SJSA1 (cell line): ENCODE data around the gene CYP4F3. TPM values are rescaled to one million over a fixed set of nuclear protein-coding genes. Genes with fewer than 3 reads are reported as not detected.
"Not testable (repeated sequence)": the region's sequence is repeated elsewhere in the genome, so short reads cannot be mapped to it uniquely, and the experiment has no call there.

Experiments used
- DNase-seq, 2 experiments: peaks; one replicate each; pipeline ENCODE4 v3.0.0-alpha.2; 2015 to 2020; ENCODE audit warnings: low spot score in 2 of 2, low read depth in 1 of 2
- H3K27ac ChIP-seq: fragments of 250-450 bp; sonication (Bioruptor Pico); 2 replicates; pipeline ENCODE4 v1.5.1; 2020; ENCODE audit warnings: mild to moderate bottlenecking, moderate library complexity
- H3K27me3 ChIP-seq: fragments of 250-450 bp; sonication (Bioruptor Pico); replicated peaks from 2 replicates; pipeline ENCODE4 v1.5.1; 2020; ENCODE audit warnings: mild to moderate bottlenecking, moderate library complexity
- H3K36me3 ChIP-seq: fragments of 250-450 bp; sonication (Bioruptor Pico); 2 replicates; pipeline ENCODE4 v1.5.1; 2020; ENCODE audit warnings: mild to moderate bottlenecking
- H3K4me1 ChIP-seq: fragments of 250-450 bp; sonication (Bioruptor Pico); replicated peaks from 2 replicates; pipeline ENCODE4 v1.6.1; 2021; ENCODE audit warnings: mild to moderate bottlenecking
- H3K4me3 ChIP-seq: fragments of 250-450 bp; sonication (Bioruptor Pico); 2 replicates; pipeline ENCODE4 v1.5.1; 2020; ENCODE audit warnings: mild to moderate bottlenecking
- H3K9me3 ChIP-seq: fragments of 250-450 bp; sonication (Bioruptor Pico); replicated peaks from 2 replicates; pipeline ENCODE4 v1.5.1; 2020; ENCODE audit warnings: mild to moderate bottlenecking
- total RNA-seq: library from RNA; depleted of rRNA; stranded (reverse); fragments of >200 nt; shearing (Covaris generic); gene quantifications from 2 replicates; pipeline ENCODE4 v1.2.3, GENCODE V29; 2014

Gene CYP4F3
- total RNA-seq, 1 experiment from 2014 or later, result not detected

DNA sequence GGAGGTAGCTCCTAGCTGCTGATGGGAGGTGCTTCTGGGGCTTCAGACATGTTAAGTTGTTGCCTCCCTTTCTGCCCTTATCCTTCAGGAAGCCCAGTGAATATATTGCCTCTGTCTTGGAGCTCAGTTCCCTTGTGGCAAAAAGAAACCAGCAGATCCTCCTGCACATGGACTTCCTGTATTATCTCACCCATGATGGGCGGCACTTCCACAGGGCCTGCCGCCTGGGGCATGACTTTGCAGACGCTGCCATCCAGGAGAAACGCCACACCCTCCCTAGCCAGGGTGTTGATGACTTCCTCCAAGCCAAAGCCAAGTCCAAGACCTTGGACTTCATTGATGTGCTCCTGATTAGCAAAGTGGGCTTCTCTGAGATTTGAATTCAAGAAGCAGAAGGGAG, 26.2 kb downstream of the CYP4F3 start:
- H3K4me1 ChIP-seq, result no peaks in the 10 kb centered on the region
- no peak overlapping the region for H3K27ac ChIP-seq
- H3K4me3 ChIP-seq, result no peak overlapping the region
- no peaks in the 10 kb centered on the region for H3K36me3 ChIP-seq
- DNase-seq, result no peak
- no peaks in the 10 kb centered on the region for H3K9me3 ChIP-seq
- H3K27me3 ChIP-seq, result no peaks in the 10 kb centered on the region

GRCh38 chr19:15669440-15669839, 28.7 kb downstream of the CYP4F3 start:
- DNase-seq, result no peak
- no peak overlapping the region for H3K27ac ChIP-seq
- H3K27me3 ChIP-seq, result no peaks in the 10 kb centered on the region
- H3K4me3 ChIP-seq, result no peak overlapping the region
- H3K36me3 ChIP-seq, result no peaks in the 10 kb centered on the region
- H3K9me3 ChIP-seq, result no peaks in the 10 kb centered on the region
- H3K4me1 ChIP-seq, result no peaks in the 10 kb centered on the region

GRCh38 chr19:15669891-15670290, 29.2 kb downstream of the CYP4F3 start:
- Histone ChIP-seq H3K36me3 (no peaks in the 10 kb centered on the region), H3K4me3 (no peak overlapping the region), H3K4me1 (no peaks in the 10 kb centered on the region), H3K27me3 (no peaks in the 10 kb centered on the region), H3K27ac (no peak overlapping the region), H3K9me3 (no peaks in the 10 kb centered on the region)
- DNase-seq, result no peak

DNA sequence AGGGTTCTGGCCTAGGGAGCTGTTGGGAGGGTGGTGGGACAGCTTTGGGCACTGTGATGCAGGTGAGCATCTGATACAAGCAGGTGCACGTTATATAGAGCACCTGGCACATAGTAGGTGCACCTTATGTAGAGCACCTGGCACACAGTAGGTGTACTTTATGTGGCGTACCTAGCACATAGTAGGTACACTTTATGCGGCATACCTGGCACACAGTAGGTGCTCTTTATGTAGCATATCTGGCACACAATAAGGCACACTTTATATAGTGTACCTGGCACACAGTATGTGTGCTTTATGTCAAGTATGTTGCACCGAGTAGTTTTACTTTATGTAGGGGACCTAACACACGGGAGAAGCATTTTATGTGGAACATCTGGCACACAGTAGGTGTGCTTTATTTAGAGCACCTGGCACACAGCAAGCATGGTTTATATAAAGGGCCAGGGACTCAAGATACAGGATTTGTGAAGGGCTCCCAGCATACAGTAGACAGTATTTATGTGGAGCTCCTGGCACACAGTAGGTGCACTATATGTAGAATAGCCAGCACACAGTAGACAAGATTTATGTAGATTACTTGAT, 30.6 kb downstream of the CYP4F3 start:
- H3K27ac ChIP-seq, result no peak overlapping the region
- H3K4me3 ChIP-seq, result no peak overlapping the region
- no peaks in the 10 kb centered on the region for H3K36me3 ChIP-seq
- no peaks in the 10 kb centered on the region for H3K9me3 ChIP-seq
- no peak for DNase-seq
- H3K4me1 ChIP-seq, result no peaks in the 10 kb centered on the region
- H3K27me3 ChIP-seq, result no peaks in the 10 kb centered on the region

GRCh38 chr19:15671891-15672579, 31.3 kb downstream of the CYP4F3 start:
- Histone ChIP-seq H3K9me3 (no peaks in the 10 kb centered on the region), H3K27ac (no peak overlapping the region), H3K4me3 (no peak overlapping the region), H3K36me3 (no peaks in the 10 kb centered on the region), H3K27me3 (no peaks in the 10 kb centered on the region), H3K4me1 (no peaks in the 10 kb centered on the region)
- DNase-seq, result no peak

DNA sequence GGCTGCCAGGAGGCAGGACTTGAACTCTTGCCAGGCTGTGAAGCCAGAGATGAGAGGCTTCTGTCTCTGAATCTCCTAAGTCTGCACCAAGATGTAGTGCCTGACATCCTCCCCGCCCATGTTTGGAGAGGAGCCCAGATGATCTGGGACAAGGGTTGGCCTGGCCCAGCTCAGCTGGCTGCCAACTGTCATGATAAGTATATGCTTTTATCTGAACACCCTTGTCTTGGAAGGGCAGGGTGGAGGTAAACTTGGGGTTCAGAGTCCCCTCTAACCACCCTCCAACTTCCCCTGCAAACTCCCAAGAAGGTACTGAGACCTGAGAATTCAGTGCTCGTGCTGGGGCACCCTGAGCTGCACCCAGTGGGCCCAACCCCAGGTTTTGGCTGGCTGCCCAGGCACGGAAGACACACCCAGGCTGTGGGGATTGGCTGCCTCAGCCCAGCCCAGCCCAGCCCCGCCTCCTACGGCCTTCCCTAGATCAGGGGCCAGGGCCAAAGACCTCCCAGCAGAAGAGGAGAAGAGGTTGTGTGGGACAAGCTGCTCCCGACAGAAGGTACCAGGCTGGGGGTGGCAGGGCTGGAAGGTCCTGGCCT, 32.0 kb downstream of the CYP4F3 start, which contains the start of gene CYP4F12:
Gene CYP4F12 (plus strand): TSS at position 508 of the 596 bp plus-strand sequence. CDS start 443 bp downstream, outside the sequence.
- no peaks in the 10 kb centered on the region for H3K4me1 ChIP-seq
- no peaks in the 10 kb centered on the region for H3K9me3 ChIP-seq
- no peaks in the 10 kb centered on the region for H3K27me3 ChIP-seq
- no peak within 1 kb of the TSS for H3K4me3 ChIP-seq
- H3K36me3 ChIP-seq, result no peaks in the 10 kb centered on the region
- H3K27ac ChIP-seq, result no peak within 1 kb of the TSS
- no peak for DNase-seq

DNA sequence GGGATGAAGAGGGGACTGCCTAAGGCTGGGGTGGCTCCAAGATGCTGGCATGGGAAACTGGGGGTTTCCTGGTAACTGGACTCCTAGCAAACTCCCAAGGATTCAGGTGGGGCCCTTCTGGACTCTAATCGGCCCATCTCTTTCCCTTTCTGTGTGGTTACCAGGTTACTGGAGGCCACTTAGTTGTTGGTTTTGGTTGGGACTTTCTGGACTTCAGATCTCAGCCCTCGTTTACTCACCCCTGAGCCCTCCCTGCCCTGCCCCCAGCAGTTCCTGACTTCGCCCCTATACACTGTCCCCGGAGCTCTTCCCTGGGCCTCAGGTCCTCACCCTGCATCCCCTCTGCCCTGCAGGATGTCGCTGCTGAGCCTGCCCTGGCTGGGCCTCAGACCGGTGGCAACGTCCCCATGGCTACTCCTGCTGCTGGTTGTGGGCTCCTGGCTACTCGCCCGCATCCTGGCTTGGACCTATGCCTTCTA, 32.5 kb downstream of the CYP4F3 start:
- H3K36me3 ChIP-seq, result no peaks in the 10 kb centered on the region
- no peak overlapping the region for H3K27ac ChIP-seq
- no peak overlapping the region for H3K4me3 ChIP-seq
- DNase-seq, result no peak
- no peaks in the 10 kb centered on the region for H3K4me1 ChIP-seq
- H3K9me3 ChIP-seq, result no peaks in the 10 kb centered on the region
- no peaks in the 10 kb centered on the region for H3K27me3 ChIP-seq

DNA sequence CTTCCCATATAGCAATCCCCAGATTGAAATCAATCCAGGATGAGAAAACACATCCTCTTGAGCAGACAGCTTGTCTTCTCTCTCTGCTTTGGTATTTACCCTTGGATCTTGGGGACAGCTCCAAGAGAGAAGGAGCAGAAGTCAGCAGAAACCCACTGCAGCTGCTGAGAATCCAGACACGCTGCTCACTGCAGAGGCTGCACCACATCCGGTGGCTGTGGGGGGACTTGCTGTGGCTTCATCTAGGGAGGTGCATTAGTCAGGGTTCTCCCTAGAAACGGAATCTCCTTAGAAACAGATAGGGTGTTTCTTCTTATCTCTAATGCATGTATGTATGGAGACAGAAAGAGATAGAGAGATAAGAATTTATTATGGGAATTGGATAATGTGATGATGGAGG, 34.9 kb downstream of the CYP4F3 start:
- no peak for DNase-seq

GRCh38 chr19:15679089-15679488, 38.4 kb downstream of the CYP4F3 start:
- Histone ChIP-seq H3K4me3 (no peak overlapping the region), H3K36me3 (no peaks in the 10 kb centered on the region), H3K4me1 (no peaks in the 10 kb centered on the region), H3K9me3 (no peaks in the 10 kb centered on the region), H3K27ac (no peak overlapping the region), H3K27me3 (no peaks in the 10 kb centered on the region)
- no peak for DNase-seq

More for the DNA sequence above, 34.9 kb downstream of the CYP4F3 start:
- Histone ChIP-seq H3K4me1 (no peaks in the 10 kb centered on the region), H3K36me3 (no peaks in the 10 kb centered on the region), H3K27me3 (no peaks in the 10 kb centered on the region), H3K4me3 (no peak overlapping the region), H3K27ac (no peak overlapping the region), H3K9me3 (no peaks in the 10 kb centered on the region)

GRCh38 chr19:15679865-15680264, 39.2 kb downstream of the CYP4F3 start:
- not testable (repeated sequence) for DNase-seq, H3K36me3 ChIP-seq, H3K4me1 ChIP-seq, H3K4me3 ChIP-seq, H3K9me3 ChIP-seq, H3K27ac ChIP-seq, H3K27me3 ChIP-seq

GRCh38 chr19:15680478-15681322, 40.0 kb downstream of the CYP4F3 start:
- DNase-seq, result no peak
- no peak overlapping the region for H3K4me3 ChIP-seq
- no peaks in the 10 kb centered on the region for H3K4me1 ChIP-seq
- no peaks in the 10 kb centered on the region for H3K9me3 ChIP-seq
- no peaks in the 10 kb centered on the region for H3K27me3 ChIP-seq
- H3K36me3 ChIP-seq, result no peaks in the 10 kb centered on the region
- H3K27ac ChIP-seq, result no peak overlapping the region

- no peak for DNase-seq
- no peaks in the 10 kb centered on the region for H3K27me3 ChIP-seq
- H3K27ac ChIP-seq, result no peak overlapping the region
- no peaks in the 10 kb centered on the region for H3K9me3 ChIP-seq
- no peaks in the 10 kb centered on the region for H3K36me3 ChIP-seq
- no peak overlapping the region for H3K4me3 ChIP-seq
- H3K4me1 ChIP-seq, result no peaks in the 10 kb centered on the region
Observed at GRCh38 chr19:15683411-15683810, 42.7 kb downstream of the CYP4F3 start.

DNA sequence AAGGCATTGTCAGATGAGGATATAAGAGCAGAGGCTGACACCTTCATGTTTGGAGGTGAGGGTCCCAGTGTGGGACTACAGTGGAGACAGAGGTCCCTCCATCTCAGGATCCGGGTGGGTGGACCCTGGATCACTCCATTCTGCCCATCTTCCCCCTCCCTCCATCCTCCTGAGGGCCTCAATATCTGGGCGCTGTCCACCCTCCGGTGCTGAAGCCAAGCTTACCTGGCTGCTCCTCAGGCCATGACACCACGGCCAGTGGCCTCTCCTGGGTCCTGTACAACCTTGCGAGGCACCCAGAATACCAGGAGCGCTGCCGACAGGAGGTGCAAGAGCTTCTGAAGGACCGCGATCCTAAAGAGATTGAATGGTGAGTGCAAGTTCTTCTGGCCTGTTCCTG, 44.1 kb downstream of the CYP4F3 start:
- peak in 1 of 2 experiments; percentile 24 for DNase-seq
- Histone ChIP-seq H3K27me3 (no peaks in the 10 kb centered on the region), H3K4me3 (no peak overlapping the region), H3K36me3 (no peaks in the 10 kb centered on the region), H3K4me1 (no peaks in the 10 kb centered on the region), H3K9me3 (no peaks in the 10 kb centered on the region), H3K27ac (no peak overlapping the region)
